DOHH2 (cell line): ENCODE results near the gene FNDC3B.

Source experiments
- CTCF ChIP-seq: fragments of 200-600 bp; sonication (generic); IDR thresholded peaks from one replicate; pipeline ENCODE4 v1.5.1; 2014; ENCODE audit warnings: antibody characterized with exemption, mild to moderate bottlenecking, low read depth, low read length; ENCODE audit not compliant: poor library complexity, severe bottlenecking
- EZH2phosphoT487 ChIP-seq: fragments of 200-600 bp; sonication (generic); IDR thresholded peaks from 2 replicates; pipeline ENCODE4 v1.6.1; 2017; ENCODE audit warnings: borderline replicate concordance, mild to moderate bottlenecking, antibody characterized with exemption, low read length, moderate library complexity, mixed read lengths

GRCh38 chr3:172193436-172193835 is 154.1 kb downstream of the FNDC3B start:
- TF ChIP-seq CTCF, result no peak
- TF ChIP-seq EZH2phosphoT487, result no peak
